ENCODE data around the gene MUC20. TPM values are rescaled to one million over a fixed set of nuclear protein-coding genes. Genes with fewer than 3 reads are reported as not detected.

The MUC20 gene
- total and polyA plus RNA-seq, 2 of the 13 experiments (the other 11 are each of a cell fraction or from before 2014, with no cell fraction given), result 0.24 to 0.83 TPM

- no TSS peak for BruUV-seq (replicated peaks)
- peak; percentile 18 for FAIRE-seq
Measured at GRCh38 chr3:195697582-195698324, 23.0 kb upstream of the MUC20 start.

More at GRCh38 chr3:195697582-195698324, 23.0 kb upstream of the MUC20 start:
- 90% methylated on average over 11 of the region's 11 CpGs for WGBS (ENCODE audit: low lambda C conversion rate)
- intact Hi-C loops (cut with micrococcal nuclease; ENCODE audit: unreplicated experiment), result no loop called here
- no peak overlapping the region for H3K27ac ChIP-seq (ENCODE audit: extremely low read length, insufficient read depth, low read length)
- no peaks in the 10 kb centered on the region for H3K27me3 ChIP-seq (ENCODE audit: control insufficient read depth in 1 of 2, insufficient read depth in 2 of 2, low read length in 2 of 2)
- H2AFZ ChIP-seq (ENCODE audit: low read length), result no peak overlapping the region
- CTCF ChIA-PET (ENCODE audit: low intra/inter-chr PET ratio, low total read pairs), result no interaction called here
- H3K4me1 ChIP-seq (ENCODE audit: insufficient read depth, low read length), result no peaks in the 10 kb centered on the region
- POLR2A ChIA-PET, result no interaction called here
- no peaks in the 10 kb centered on the region for H3K9me3 ChIP-seq (ENCODE audit: low read length)
- no peak for ATAC-seq
- no peak overlapping the region for H3K9ac ChIP-seq (ENCODE audit: insufficient read depth, low read depth, low read length)
- no peaks in the 10 kb centered on the region for H3K79me2 ChIP-seq (ENCODE audit: insufficient read depth, low read length)
- H3K4me3 ChIP-seq (replicated peaks in 1 of 3; ENCODE audit: insufficient read depth in 1 of 3, low read depth in 2 of 3, low read length in 3 of 3), result no peak overlapping the region
- no peak for DNase-seq (ENCODE audit: low spot score)
- TF ChIP-seq ZNF121 (CRISPR knock-in tag; IDR thresholded peaks at IDR 0.05), result no peak
- 0 out of 2 replicates have a peak, but pooled peaks have one; percentile 16 for TF ChIP-seq LCORL (IDR thresholded peaks at IDR 0.05)
- no peak for TF ChIP-seq LCORL (CRISPR knock-in tag; IDR thresholded peaks at IDR 0.05)
- TF ChIP-seq PATZ1 (CRISPR knock-in tag; IDR thresholded peaks at IDR 0.05), result no peak
- no peak for TF ChIP-seq GTF2F1 (IDR thresholded peaks at IDR 0.05; ENCODE audit: low read length)
- no peak for TF ChIP-seq ZNF546 (CRISPR knock-in tag; conservative IDR thresholded peaks at IDR 0.05)
- TF ChIP-seq POLR2G (IDR thresholded peaks at IDR 0.05; ENCODE audit: low read depth, low read length), result 0 out of 2 replicates have a peak, but pooled peaks have one; percentile 25
- no peak for TF ChIP-seq HNRNPLL (IDR thresholded peaks at IDR 0.05; ENCODE audit: low read depth, low read length, poor library complexity, severe bottlenecking)
- TF ChIP-seq TERF1 (CRISPR knock-in tag; IDR thresholded peaks at IDR 0.05), result no peak
- TF ChIP-seq FOXO4 (CRISPR knock-in tag; conservative IDR thresholded peaks at IDR 0.05), result no peak
- TF ChIP-seq CHCHD3 (CRISPR knock-in tag; IDR thresholded peaks at IDR 0.05), result no peak
- TF ChIP-seq CBFB (CRISPR knock-in tag; IDR thresholded peaks at IDR 0.05), result no peak
- TF ChIP-seq ZNF12 (CRISPR knock-in tag; IDR thresholded peaks at IDR 0.05), result no peak
- no peak for TF ChIP-seq ZNF33B (CRISPR knock-in tag; IDR thresholded peaks at IDR 0.05)
- no peak overlapping the region for H3K4me2 ChIP-seq (ENCODE audit: low read depth, low read length)
- H3K36me3 ChIP-seq (replicated peaks in 1 of 2; ENCODE audit: control insufficient read depth in 1 of 2, insufficient read depth in 2 of 2, low read length in 2 of 2), result peaks cover 4 to 13% of the 10 kb centered on the region in 2 experiments; a peak in 4 of 5 replicates
- in situ Hi-C loops (cut with HindIII; ENCODE audit: extremely low pct_ligation_motif_present, low pct_unique_long_range_greater_than_20kb), result loop anchor here (25.0 kb wide), 1 partner anchor 265 kb away; no protein-coding TSS in a partner anchor
- no peaks in the 10 kb centered on the region for H4K20me1 ChIP-seq (ENCODE audit: insufficient read depth, low read length)

Data from HepG2 (cell line).